Measurements from ENCODE around the gene GET4. TPM values are rescaled to one million over a fixed set of nuclear protein-coding genes. Genes with fewer than 3 reads are reported as not detected.

Gene GET4
- total and polyA plus RNA-seq, 2 of the 8 experiments (the other 6 are each of a cell fraction or from before 2014, with no cell fraction given) = 56.7 to 74.1 TPM

DNA sequence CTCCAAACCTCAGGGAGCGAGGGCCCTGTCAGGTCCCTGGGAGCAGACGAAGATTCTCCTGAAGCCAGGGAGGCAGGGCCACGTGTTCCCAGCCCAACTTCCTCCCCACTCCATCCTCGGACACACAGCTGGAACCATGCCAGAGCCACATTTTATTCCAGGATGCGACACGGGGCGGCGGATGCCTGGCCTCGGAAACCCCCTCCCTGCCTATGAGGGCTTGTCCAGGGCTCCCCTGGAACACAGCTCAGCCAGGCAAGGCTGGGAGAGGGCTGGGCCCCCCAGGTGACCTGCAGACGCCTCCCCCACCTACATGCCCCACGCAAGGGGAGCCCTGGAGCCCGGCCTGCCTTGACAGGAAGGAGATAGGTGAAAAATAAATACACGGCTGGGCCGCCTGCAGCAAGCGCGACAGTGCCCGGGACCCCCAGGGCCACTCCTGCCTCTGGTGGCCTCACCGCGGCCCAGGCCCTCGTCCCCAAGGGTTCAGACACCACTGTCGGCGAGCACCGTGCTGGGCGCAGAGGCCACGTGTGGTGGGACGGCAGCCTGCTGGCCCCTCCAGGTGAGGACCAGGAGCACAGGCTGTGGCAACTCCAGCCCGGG, 21.5 kb downstream of the GET4 start (continued):
- no peak for TF ChIP-seq CHD2 (IDR thresholded peaks at IDR 0.05; ENCODE audit: low read length)
- TF ChIP-seq SRF (IDR thresholded peaks at IDR 0.05; ENCODE audit: low read depth, low read length) = no peak
- TF ChIP-seq GTF2F1 (IDR thresholded peaks at IDR 0.05; ENCODE audit: borderline replicate concordance, low read depth, low read length) = no peak
- no peak for TF ChIP-seq HDAC2 (IDR thresholded peaks at IDR 0.05; ENCODE audit: borderline replicate concordance in 1 of 2, low read depth in 2 of 2, low read length in 2 of 2)
- TF ChIP-seq CTBP2 (IDR thresholded peaks at IDR 0.05; ENCODE audit: borderline replicate concordance, insufficient read depth, insufficient read length, low read length) = no peak

Data from H1 (cell line).